ENCODE results near the gene WFDC1.

The WFDC1 gene

DNA sequence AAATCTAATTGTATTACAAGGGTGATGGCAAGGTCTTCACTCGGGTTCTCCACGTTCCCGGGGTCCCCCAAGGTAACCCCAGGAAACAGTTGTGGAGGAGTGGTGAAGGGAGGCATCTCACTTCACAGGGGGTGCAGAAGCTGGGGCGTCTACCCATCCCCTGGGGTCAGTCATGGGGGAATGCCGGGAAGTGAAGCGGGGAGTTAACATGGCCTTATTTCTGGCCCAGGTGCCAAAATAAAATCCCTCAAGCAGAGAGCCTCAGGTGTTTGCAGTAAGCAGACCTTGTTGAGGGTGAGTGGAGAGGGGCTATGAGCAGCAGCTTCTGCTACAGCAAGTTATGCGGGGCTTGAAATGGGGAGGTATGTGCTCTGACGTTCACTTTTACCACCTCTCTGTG is 64.6 kb downstream of the WFDC1 start:
- H3K9me3 Mint-ChIP-seq, result no peaks in the 10 kb centered on the region
- H3K4me3 Mint-ChIP-seq, result no peak overlapping the region
- peaks cover 21% of the 10 kb centered on the region for H3K4me1 Mint-ChIP-seq
- DNase-seq (ENCODE audit: low spot score in 2 of 2), result no peak
- H3K36me3 Mint-ChIP-seq, result no peaks in the 10 kb centered on the region
- peak overlapping the region; percentile 26 for H3K27ac Mint-ChIP-seq
- no peak for ATAC-seq

DNA sequence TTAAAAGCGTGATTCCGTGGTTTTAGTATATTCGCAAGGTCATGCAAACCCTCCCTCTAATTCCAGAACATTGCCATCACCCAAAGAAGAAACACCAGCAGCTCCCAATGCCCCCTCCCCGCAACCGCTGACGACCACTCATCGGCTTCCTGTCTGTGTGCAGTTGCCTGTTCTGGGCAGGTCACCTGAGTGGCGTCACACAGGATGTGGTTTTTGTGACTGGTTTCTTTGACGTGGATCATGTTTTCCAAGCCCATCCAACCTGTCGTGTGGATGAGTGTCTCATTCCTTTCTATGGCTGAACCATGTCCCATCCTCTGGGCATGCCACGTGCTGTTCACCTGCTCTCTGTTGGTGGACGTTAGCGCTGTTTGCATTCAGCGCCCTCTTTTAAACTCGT is 65.5 kb downstream of the WFDC1 start:
- Mint-ChIP-seq H3K27ac (peak overlapping the region; percentile 82), H3K36me3 (no peaks in the 10 kb centered on the region), H3K9me3 (no peaks in the 10 kb centered on the region), H3K4me1 (peaks cover 21% of the 10 kb centered on the region), H3K4me3 (peak overlapping the region; percentile 21)
- no peak for DNase-seq (ENCODE audit: low spot score in 2 of 2)
- ATAC-seq, result peak; percentile 61

DNA sequence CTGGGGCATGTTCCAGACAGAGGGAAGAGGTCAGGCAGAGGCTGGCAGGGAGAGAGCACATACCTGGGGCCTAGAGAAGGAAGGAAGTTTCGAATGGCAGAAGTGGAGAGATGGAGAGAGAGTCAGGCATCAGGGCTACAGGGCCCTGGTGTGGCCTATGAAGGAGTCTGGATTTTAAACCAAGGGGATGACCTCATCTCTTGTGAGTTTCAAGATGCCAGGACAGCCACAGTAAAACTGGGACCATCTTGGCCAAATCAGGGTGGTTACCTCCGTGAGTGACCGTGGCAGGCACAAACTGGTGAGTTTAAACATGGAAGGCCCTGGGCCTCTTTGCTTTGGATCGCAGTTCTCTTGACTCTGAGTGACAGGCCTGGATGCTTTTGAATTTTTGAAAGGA is 66.1 kb downstream of the WFDC1 start:
- no peak for ATAC-seq
- no peak for DNase-seq (ENCODE audit: low spot score in 2 of 2)
- H3K27ac Mint-ChIP-seq, result peak overlapping the region; percentile 82
- H3K36me3 Mint-ChIP-seq, result no peaks in the 10 kb centered on the region
- H3K9me3 Mint-ChIP-seq, result no peaks in the 10 kb centered on the region
- peaks cover 21% of the 10 kb centered on the region for H3K4me1 Mint-ChIP-seq
- peak overlapping the region; percentile 21 for H3K4me3 Mint-ChIP-seq

DNA sequence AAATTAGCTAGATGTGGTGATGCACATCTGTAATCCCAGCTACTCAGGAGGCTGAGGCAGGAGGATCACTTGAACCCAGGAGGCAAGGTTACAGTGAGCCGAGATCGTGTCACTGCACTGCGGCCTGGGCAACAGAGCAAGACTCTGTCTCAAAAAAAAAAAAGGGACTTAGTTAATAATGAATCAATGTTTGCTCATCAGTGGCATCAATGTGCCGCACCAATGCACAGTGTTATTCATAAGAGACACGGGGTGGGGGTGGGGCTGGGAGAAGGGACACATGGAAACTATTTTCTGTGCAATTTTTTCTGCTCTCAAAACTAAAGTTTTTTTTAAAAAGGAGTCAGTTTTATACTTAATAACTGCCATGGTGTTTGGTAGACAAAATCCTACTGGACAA is 66.9 kb downstream of the WFDC1 start:
- peaks cover 21% of the 10 kb centered on the region for H3K4me1 Mint-ChIP-seq
- no peak overlapping the region for H3K27ac Mint-ChIP-seq
- no peak overlapping the region for H3K4me3 Mint-ChIP-seq
- H3K9me3 Mint-ChIP-seq, result no peaks in the 10 kb centered on the region
- no peaks in the 10 kb centered on the region for H3K36me3 Mint-ChIP-seq
- no peak for DNase-seq (ENCODE audit: low spot score in 2 of 2)
- ATAC-seq, result no peak

DNA sequence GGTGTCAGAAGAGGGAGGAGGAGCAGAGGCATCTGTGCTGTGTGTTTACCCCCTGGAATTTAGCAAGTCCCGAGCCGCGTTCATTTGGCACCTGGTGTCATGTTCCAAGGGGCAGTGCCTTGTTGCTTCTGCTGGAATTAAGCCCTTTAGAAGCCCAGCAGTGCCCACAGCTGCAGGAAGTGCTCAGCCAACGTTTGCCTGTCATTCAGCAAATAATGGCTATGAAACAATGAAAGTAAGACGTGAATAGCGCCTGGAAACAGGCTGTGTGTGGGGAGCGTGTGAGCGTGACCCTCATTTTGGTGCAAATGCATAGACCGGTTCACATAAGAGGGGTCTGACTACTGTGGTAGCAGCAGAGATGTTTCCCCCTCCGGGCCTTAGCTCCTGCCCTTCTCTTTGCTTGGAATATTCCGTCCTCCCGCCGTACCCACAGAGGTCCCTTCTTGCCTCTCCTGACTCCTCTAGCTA is 67.8 kb downstream of the WFDC1 start:
- Mint-ChIP-seq H3K27ac (no peak overlapping the region), H3K36me3 (no peaks in the 10 kb centered on the region), H3K4me1 (peaks cover 21% of the 10 kb centered on the region), H3K9me3 (no peaks in the 10 kb centered on the region), H3K4me3 (no peak overlapping the region)
- no peak for ATAC-seq
- no peak for DNase-seq (ENCODE audit: low spot score in 2 of 2)

DNA sequence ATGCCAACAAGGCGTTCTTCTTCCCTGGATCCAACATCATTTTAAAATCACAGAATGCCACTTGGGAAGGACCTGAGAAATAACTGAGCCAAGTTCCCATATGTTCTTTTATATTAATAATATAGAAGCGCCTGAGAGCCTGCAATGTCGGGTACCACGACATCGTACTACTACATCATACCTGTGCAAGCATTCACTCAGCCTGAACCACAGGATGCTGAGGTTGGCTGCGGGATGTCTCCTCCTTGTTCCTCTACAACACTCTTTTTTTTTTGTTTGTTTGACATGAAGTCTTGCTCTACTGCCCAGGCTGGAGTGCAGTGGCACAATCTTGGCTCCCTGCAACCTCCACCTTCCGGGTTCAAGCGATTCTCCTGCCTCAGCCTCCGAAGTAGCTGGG is 71.5 kb downstream of the WFDC1 start:
- DNase-seq (ENCODE audit: low spot score in 2 of 2) (no peak), ATAC-seq (no peak)
- H3K36me3 Mint-ChIP-seq, result no peaks in the 10 kb centered on the region
- H3K4me1 Mint-ChIP-seq, result no peaks in the 10 kb centered on the region
- H3K4me3 Mint-ChIP-seq, result no peak overlapping the region
- H3K9me3 Mint-ChIP-seq, result no peaks in the 10 kb centered on the region
- no peak overlapping the region for H3K27ac Mint-ChIP-seq

DNA sequence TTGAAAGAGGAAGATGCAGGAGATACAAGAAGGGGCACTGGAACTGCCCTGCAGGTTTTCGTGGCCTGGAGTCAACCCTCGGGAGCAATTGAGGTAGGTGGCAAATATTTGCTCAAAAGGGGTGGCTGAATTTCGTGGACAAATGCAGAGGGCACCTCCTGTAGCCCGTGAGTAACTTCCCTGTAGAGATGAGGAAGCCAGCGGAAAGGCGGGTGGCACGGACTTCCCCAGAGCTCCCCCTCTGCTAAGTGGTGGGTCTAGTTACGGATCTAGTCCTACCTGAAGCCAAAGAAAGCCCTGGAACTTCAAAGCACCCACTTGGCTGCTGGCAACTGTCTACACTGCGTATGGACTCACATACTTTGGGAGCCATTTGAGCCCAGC is 72.6 kb downstream of the WFDC1 start:
- H3K4me1 Mint-ChIP-seq, result no peaks in the 10 kb centered on the region
- no peak overlapping the region for H3K27ac Mint-ChIP-seq
- no peaks in the 10 kb centered on the region for H3K9me3 Mint-ChIP-seq
- no peak for DNase-seq (ENCODE audit: low spot score in 2 of 2)
- H3K36me3 Mint-ChIP-seq, result no peaks in the 10 kb centered on the region
- peak; percentile 20 for ATAC-seq
- H3K4me3 Mint-ChIP-seq, result no peak overlapping the region

DNA sequence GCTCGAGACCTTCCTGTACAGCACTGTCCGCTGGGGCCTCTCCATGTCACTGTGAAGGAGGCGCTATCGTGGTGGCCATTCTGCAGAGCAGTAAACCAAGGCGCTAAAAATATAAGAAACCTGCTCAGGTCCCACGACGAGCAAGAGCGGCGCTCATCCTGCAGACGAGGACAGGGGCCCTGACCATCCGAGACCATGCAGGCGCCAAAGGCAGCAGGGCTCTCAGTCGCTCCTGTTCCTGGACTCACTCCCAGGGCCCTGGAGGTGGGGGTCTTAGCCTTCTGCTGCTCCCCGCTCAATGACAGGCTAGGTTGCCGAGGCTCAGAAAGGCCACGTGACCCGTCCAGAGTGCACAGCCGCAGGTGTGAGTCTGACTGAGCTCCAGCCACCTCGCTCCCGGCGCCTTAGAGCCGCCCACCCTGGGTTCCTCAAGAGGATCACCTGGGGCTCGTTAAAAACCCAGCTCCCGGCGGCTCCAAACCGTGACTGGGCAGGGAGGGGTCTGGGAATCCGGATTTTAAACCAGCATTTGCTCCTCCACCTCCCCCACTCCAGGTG is 73.2 kb downstream of the WFDC1 start:
- Mint-ChIP-seq H3K4me1 (no peaks in the 10 kb centered on the region), H3K9me3 (no peaks in the 10 kb centered on the region), H3K27ac (no peak overlapping the region), H3K36me3 (no peaks in the 10 kb centered on the region), H3K4me3 (no peak overlapping the region)
- ATAC-seq (peak; percentile 26), DNase-seq (ENCODE audit: low spot score in 2 of 2) (no peak)

DNA sequence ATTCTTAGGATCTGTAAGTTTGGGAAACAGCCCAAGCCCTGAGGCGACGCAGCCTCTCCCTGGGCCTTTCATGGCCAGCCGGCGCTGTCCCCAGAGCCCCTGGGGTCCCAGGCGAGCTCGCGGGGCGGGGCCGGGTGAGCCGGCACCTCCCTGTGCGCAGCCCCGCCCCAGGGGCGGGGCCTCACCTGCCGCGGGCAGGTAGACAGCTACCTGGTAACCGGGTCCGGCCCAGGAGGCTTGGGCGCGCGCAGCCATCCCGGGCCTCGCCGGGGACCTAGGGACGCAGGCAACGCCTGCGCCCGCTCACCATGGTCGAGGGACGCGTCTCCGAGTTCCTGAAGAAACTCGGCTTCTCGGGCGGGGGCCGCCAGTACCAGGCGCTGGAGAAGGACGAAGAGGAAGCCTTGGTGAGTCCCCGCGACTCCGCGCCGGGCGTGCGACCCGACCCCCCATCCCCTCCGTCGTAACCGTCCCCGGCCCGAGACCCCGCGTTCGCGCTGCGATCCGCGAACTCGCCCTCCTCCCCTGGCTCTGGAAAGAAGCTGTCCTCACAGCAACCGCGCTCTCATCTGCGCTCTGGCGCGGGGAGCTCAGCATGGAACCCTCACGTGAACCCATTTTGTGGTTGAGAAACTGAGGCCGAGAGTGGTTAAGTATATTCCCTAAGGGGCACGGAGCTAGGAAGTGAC is 73.8 kb downstream of the WFDC1 start, which contains the start of gene ATP2C2:
ATP2C2 (plus strand) TSS at position 231 of the 689 bp plus-strand sequence; CDS start at position 309, 78 bp downstream.
- Mint-ChIP-seq H3K27ac (no peak within 1 kb of the TSS), H3K36me3 (no peaks in the 10 kb centered on the region), H3K9me3 (no peaks in the 10 kb centered on the region), H3K4me1 (no peaks in the 10 kb centered on the region), H3K4me3 (no peak within 1 kb of the TSS)
- no peak for ATAC-seq
- no peak for DNase-seq (ENCODE audit: low spot score in 2 of 2)

DNA sequence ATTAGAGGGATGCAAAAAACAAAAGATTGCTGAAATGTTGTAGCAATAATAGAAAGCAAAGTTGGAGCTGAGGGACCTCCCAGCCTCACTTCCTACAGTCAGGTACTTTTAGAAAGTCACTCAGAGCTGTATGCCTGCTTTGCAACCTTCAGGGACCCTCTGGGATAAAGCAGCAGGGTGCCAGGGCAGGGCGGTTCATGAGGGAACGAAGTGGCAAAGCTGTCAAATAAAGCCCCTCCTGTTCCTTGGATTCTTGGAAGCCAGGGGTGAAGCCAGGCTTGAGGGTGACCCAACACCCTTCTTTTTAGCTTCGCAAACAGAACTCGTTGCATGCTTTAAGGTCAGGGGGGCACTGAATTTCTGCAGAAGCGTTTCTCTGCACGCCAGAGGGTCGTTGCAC is 74.4 kb downstream of the WFDC1 start:
- Mint-ChIP-seq H3K4me3 (no peak overlapping the region), H3K36me3 (no peaks in the 10 kb centered on the region), H3K9me3 (no peaks in the 10 kb centered on the region), H3K27ac (no peak overlapping the region), H3K4me1 (no peaks in the 10 kb centered on the region)
- DNase-seq (ENCODE audit: low spot score in 2 of 2), result no peak
- no peak for ATAC-seq

DNA sequence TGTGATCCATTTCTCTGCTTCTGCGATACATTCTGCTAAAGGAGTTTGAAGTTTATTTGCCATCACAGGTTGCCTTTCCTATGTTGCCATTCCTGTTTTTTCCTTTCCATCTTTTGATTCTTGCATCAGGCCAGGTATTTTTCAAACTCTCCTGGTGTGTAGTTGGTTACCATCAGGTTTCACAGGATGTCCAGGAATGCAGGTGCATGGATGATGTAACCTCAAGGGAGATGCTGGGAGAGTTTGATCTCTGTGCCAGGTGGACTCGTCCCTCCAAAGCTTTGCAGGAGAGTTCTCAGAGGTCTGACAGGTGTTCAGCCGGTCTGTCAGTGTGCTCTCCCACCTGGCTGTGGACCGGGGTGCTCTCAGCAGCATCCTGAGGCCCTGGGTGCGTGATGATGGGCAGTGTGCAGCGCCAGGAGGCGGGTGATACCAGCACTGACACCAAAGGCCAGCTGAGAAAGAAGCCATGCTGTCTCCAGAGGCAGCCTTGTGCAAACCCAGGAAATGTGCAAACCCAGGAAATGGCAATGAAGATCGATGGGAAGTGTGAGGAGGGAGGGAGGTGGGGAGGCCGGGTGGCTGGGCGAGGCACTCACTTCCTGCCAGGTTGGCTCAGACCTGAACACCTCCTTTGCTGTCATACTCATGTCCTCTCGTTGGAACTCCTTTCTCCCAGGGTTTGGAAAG is 75.4 kb downstream of the WFDC1 start:
- H3K27ac Mint-ChIP-seq, result no peak overlapping the region
- DNase-seq (ENCODE audit: low spot score in 2 of 2), result no peak
- H3K4me3 Mint-ChIP-seq, result no peak overlapping the region
- H3K9me3 Mint-ChIP-seq, result no peaks in the 10 kb centered on the region
- no peak for ATAC-seq
- H3K4me1 Mint-ChIP-seq, result no peaks in the 10 kb centered on the region
- no peaks in the 10 kb centered on the region for H3K36me3 Mint-ChIP-seq

DNA sequence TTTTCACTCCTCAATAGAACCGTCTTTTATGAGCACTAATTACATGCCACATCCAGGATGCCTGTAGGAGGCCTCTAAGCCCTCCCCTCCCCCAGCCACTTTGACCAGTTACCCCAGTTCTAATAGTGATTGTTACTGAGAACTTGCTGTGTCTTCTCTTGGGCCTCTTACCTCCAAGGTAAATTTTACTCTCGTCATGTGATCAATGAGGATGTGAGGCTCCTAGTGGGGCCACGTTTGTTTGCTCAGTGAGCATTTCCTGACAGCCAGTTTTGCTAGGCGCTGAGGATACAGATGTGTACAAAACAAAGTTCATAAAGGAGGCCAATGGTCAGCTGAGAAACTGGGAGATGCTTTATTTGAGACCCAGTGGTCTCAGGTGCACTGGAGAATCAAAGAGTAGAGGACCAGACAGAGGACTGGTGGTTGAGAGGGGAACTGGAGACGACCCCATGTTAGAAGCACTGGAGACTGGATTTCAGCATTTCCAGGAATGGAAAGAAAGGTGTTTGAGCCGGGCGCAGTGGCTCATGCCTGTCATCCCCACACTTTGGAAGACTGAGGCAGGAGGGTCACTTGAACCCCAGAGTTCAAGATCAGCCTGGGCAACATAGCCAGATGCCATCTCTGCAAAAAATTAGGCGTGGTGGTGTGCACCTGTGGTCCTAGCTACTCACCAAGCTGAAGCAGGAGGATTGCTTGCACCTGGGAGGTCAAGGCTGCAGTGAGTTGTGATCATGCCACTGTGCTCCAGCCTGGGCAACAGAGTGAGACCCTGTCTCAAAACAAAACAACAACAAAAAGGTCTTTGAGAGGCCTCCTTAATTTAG is 76.3 kb downstream of the WFDC1 start:
- DNase-seq (ENCODE audit: low spot score in 2 of 2) (no peak), ATAC-seq (no peak)
- no peaks in the 10 kb centered on the region for H3K36me3 Mint-ChIP-seq
- H3K27ac Mint-ChIP-seq, result no peak overlapping the region
- H3K9me3 Mint-ChIP-seq, result no peaks in the 10 kb centered on the region
- H3K4me3 Mint-ChIP-seq, result no peak overlapping the region
- H3K4me1 Mint-ChIP-seq, result no peaks in the 10 kb centered on the region

DNA sequence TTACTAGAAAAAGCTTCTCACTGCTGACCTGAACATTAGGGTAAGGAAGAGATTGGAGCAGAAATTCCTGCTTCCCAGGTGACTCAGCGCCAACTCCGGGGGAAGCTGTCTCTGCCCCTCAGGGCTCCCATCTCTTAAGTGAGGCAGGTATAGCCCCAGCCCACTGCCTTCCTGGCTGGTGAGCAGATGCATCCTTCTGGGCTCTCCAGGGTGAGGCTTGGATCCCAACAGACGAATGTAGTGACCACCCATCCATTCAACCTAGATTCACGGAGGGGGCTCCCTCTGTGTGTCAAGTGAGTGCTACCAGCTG is 76.8 kb downstream of the WFDC1 start:
- Mint-ChIP-seq H3K9me3 (no peaks in the 10 kb centered on the region), H3K4me1 (no peaks in the 10 kb centered on the region), H3K27ac (no peak overlapping the region), H3K36me3 (no peaks in the 10 kb centered on the region), H3K4me3 (no peak overlapping the region)
- ATAC-seq (no peak), DNase-seq (ENCODE audit: low spot score in 2 of 2) (no peak)

DNA sequence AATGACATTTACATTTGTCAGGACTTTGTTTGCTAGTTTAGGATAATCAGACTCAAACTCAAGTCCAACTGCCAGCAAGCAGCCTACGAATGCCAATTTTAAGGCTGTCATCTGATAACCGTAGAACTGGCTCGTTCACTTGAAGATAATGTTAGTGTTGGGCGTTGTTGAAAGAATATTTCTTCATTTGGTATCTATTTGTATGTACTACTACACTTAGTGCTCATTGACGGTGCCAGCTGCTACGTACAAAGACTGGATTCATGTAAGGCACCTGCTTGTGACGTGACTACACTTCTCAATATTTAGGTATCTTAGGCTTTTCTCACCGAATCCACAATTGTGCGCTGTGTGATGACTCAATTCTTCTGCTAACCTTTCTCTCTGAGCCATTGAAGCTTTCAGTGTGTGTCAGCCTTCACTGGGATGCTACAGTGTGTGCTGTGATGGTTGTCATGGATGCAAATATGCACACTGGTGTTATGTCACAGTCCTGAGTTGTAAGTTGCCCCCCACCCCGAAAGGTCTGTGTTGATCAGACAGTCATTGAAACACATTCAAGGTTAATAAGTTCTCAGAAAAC is 79.3 kb downstream of the WFDC1 start:
- Mint-ChIP-seq H3K4me3 (no peak overlapping the region), H3K27ac (no peak overlapping the region), H3K36me3 (no peaks in the 10 kb centered on the region), H3K4me1 (no peaks in the 10 kb centered on the region), H3K9me3 (no peaks in the 10 kb centered on the region)
- ATAC-seq (peak; percentile 70), DNase-seq (ENCODE audit: low spot score in 2 of 2) (no peak)

DNA sequence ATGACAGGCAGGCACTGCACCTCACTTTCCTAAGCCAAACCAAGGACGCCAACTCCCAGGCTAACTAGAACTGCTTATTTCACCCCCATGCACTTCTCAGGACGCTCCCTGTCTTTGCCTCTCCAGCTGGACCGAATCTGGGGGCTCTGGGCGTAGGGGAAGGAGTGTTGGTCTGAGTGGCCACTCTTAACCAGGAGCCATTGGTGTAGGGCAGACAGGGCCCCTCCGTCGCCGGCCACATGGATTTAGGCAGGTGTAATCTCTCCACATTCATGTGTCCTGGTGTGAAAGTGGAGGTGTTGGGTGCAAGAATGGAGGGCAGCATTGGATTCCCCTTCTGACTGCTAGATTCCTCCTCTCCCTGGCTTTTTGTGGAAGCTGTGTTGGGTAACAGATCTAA is 83.4 kb downstream of the WFDC1 start:
- no peaks in the 10 kb centered on the region for H3K9me3 Mint-ChIP-seq
- no peak overlapping the region for H3K4me3 Mint-ChIP-seq
- no peaks in the 10 kb centered on the region for H3K4me1 Mint-ChIP-seq
- H3K36me3 Mint-ChIP-seq, result no peaks in the 10 kb centered on the region
- ATAC-seq (no peak), DNase-seq (ENCODE audit: low spot score in 2 of 2) (no peak)
- H3K27ac Mint-ChIP-seq, result no peak overlapping the region

Data from stimulated activated effector memory CD8-positive, alpha-beta T cell treated with anti-CD3 and anti-CD28 coated beads, Interleukin-12 subunit alpha, Interleukin-12 subunit beta, amount 100 ng/mL, for 72 hours (primary cell).